IMR-90 (cell line): ENCODE results near the gene STUB1. TPM values are rescaled to one million over a fixed set of nuclear protein-coding genes. Genes with fewer than 3 reads are reported as not detected.

Experiments
- ATAC-seq: fragments of 200-7000 bp; cut with Tn5 transposase; 2 replicates; pipeline ENCODE4 v1.9.1; 2020; ENCODE audit warnings: low read depth, mild to moderate bottlenecking, moderate library complexity
- BruUV-seq: library from RNA; stranded (reverse); fragments of 400-500 nt; replicated peaks from 2 replicates; lab custom pipeline; 2021; lab: Mats Ljungman, UMichigan
- CTCF ChIA-PET: fragments of 300-600 bp; formaldehyde crosslinking; extraction: SDS; loops from one replicate; lab custom pipeline; 2021; ENCODE audit warnings: antibody characterized with exemption; lab: Yijun Ruan, JAX
- POLR2A ChIA-PET: fragments of 300-600 bp; sonication (Branson Sonifier 250); formaldehyde crosslinking; loops from one replicate; lab custom pipeline; 2022; ENCODE audit warnings: antibody characterized with exemption; ENCODE audit not compliant: unreplicated experiment; lab: Charles Lee
- DNase-seq: peaks from one replicate; pipeline ENCODE4 v3.0.0; 2013
- H2AFZ ChIP-seq: replicated peaks from 2 replicates; pipeline ENCODE3; 2013; ENCODE audit warnings: low read length, mild to moderate bottlenecking; ENCODE audit not compliant: poor library complexity
- H2AK5ac ChIP-seq: 2 replicates; pipeline ENCODE4 v1.6.1; 2013; ENCODE audit warnings: low read depth, low read length, inconsistent platforms
- H2AK9ac ChIP-seq: replicated peaks from 2 replicates; pipeline ENCODE3; 2013; ENCODE audit warnings: mild to moderate bottlenecking, low read depth, low read length, moderate library complexity; ENCODE audit not compliant: poor library complexity
- H2BK120ac ChIP-seq: 2 replicates; pipeline ENCODE4 v1.6.1; 2013; ENCODE audit warnings: low read depth, low read length, inconsistent platforms
- H2BK15ac ChIP-seq: 3 replicates; pipeline ENCODE4 v1.6.1; 2013; ENCODE audit warnings: low read depth, low read length, inconsistent platforms
- H2BK20ac ChIP-seq: 2 replicates; pipeline ENCODE4 v1.6.1; 2013; ENCODE audit warnings: low read depth, mild to moderate bottlenecking, inconsistent platforms, low read length, moderate library complexity
- H2BK5ac ChIP-seq: 2 replicates; pipeline ENCODE4 v1.6.1; 2013; ENCODE audit warnings: mild to moderate bottlenecking, low read depth, low read length, inconsistent platforms; ENCODE audit not compliant: poor library complexity, severe bottlenecking
- H3K14ac ChIP-seq: replicated peaks from 2 replicates; pipeline ENCODE4 v1.6.1; 2013; ENCODE audit warnings: low read depth, low read length, inconsistent platforms
- H3K18ac ChIP-seq: 2 replicates; pipeline ENCODE4 v1.6.1; 2013; ENCODE audit warnings: low read depth, low read length, control low read depth
- H3K23ac ChIP-seq: 2 replicates; pipeline ENCODE4 v1.6.1; 2013; ENCODE audit warnings: low read depth, low read length, inconsistent platforms
- H3K27ac ChIP-seq: 2 replicates; pipeline ENCODE4 v1.5.1; 2013; ENCODE audit warnings: mild to moderate bottlenecking, control low read depth, low read length; ENCODE audit not compliant: insufficient read depth
- H3K27me3 ChIP-seq: 2 replicates; pipeline ENCODE4 v1.6.1; 2013; ENCODE audit warnings: low read length; ENCODE audit not compliant: control insufficient read depth, insufficient read depth
- H3K36me3 ChIP-seq: 2 replicates; pipeline ENCODE4 v1.6.1; 2013; ENCODE audit warnings: low read length, mixed read lengths; ENCODE audit not compliant: control insufficient read depth, insufficient read depth
- H3K4ac ChIP-seq: 2 replicates; pipeline ENCODE4 v1.6.1; 2013; ENCODE audit warnings: low read depth, low read length, inconsistent platforms
- H3K4me1 ChIP-seq: 2 replicates; pipeline ENCODE4 v1.6.1; 2013; ENCODE audit warnings: low read length, mixed read lengths; ENCODE audit not compliant: control insufficient read depth, insufficient read depth
- H3K4me2 ChIP-seq: 2 replicates; pipeline ENCODE4 v1.6.1; 2013; ENCODE audit warnings: low read depth, mild to moderate bottlenecking, control low read depth, low read length, moderate library complexity
- H3K4me3 ChIP-seq: 2 replicates; pipeline ENCODE4 v1.5.1; 2013; ENCODE audit warnings: low read depth, mild to moderate bottlenecking, control low read depth, low read length, moderate library complexity; ENCODE audit not compliant: insufficient read depth
- H3K56ac ChIP-seq: 2 replicates; pipeline ENCODE4 v1.6.1; 2013; ENCODE audit warnings: low read length, inconsistent platforms; ENCODE audit not compliant: insufficient read depth; ENCODE audit errors: extremely low read depth
- H3K79me1 ChIP-seq, 2 experiments: 2 replicates each; pipeline ENCODE4 v1.6.1; 2013; ENCODE audit warnings: low read length in 2 of 2, inconsistent platforms in 1 of 2, low read depth in 1 of 2
- H3K9ac ChIP-seq: 2 replicates; pipeline ENCODE4 v1.6.1; 2013; ENCODE audit warnings: low read depth, low read length, control low read depth
- H3K9me1 ChIP-seq: 2 replicates; pipeline ENCODE4 v1.6.1; 2013; ENCODE audit warnings: low read length, inconsistent platforms; ENCODE audit not compliant: insufficient read depth
- H3K9me3 ChIP-seq: 2 replicates; pipeline ENCODE4 v1.6.1; 2013; ENCODE audit warnings: low read length; ENCODE audit not compliant: control insufficient read depth, insufficient read depth
- H4K20me1 ChIP-seq: 2 replicates; pipeline ENCODE4 v1.6.1; 2013; ENCODE audit warnings: low read length, inconsistent platforms; ENCODE audit not compliant: insufficient read depth
- H4K5ac ChIP-seq: 2 replicates; pipeline ENCODE4 v1.6.1; 2013; ENCODE audit warnings: mild to moderate bottlenecking, low read depth, low read length, control low read depth
- H4K8ac ChIP-seq, 2 experiments: 2 replicates each; pipeline ENCODE4 v1.6.1; 2013; ENCODE audit warnings: low read depth in 2 of 2, low read length in 2 of 2, control low read depth in 1 of 2, inconsistent platforms in 1 of 2
- H4K91ac ChIP-seq: 2 replicates; pipeline ENCODE4 v1.6.1; 2013; ENCODE audit warnings: low read depth, low read length, inconsistent platforms; ENCODE audit not compliant: insufficient read depth
- MAFK ChIP-seq: IDR thresholded peaks from 2 replicates; pipeline ENCODE4 v1.6.1; 2012; ENCODE audit warnings: low read depth, low read length, improper control_type of control experiment
- WGBS, 2 experiments: methylation state at CpG; one replicate each; pipeline versions ENCODE4 v1.1.5 to v1.1.7; 2013; ENCODE audit warnings: missing lambda C conversion rate in 2 of 2; ENCODE audit not compliant: insufficient read length in 1 of 2; ENCODE audit errors: extremely low coverage in 2 of 2; 5-methylcytosine and 5-hydroxymethylcytosine counted together
- dilution Hi-C: fragments of 300-500 bp; cut with HindIII; formaldehyde crosslinking; loops from one replicate; pipeline ENCODE4 v1.14.3; 2018; ENCODE audit warnings: low sequenced_read_pairs; ENCODE audit not compliant: unreplicated experiment
- in situ Hi-C: fragments of 300-500 bp; cut with MboI; formaldehyde crosslinking; loops from 3 replicates; pipeline ENCODE4 v1.14.3; 2019; ENCODE audit warnings: low sequenced_read_pairs, inconsistent platforms, mixed read lengths
- intact Hi-C: fragments of 100-400 bp; cut with micrococcal nuclease; formaldehyde crosslinking; loops from 2 replicates; pipeline ENCODE4 v1.10.0; 2022
- polyA plus RNA-seq, 3 experiments: library from polyadenylated mRNA; depleted of rRNA; stranded (reverse); fragments of >200 nt; gene quantifications; 2 replicates each; pipeline ENCODE4 v1.2.3, GENCODE V29; 2012; ENCODE audit warnings: low replicate concordance in 1 of 3
- total RNA-seq: library from RNA; depleted of rRNA; stranded (reverse); fragments of >200 nt; gene quantifications from 2 replicates; pipeline ENCODE4 v1.2.3, GENCODE V29; 2012
- TF ChIP-seq, protein P1 (sequence below): conservative IDR thresholded peaks from 2 replicates; pipeline ENCODE4 v1.5.1; 2012; ENCODE audit warnings: mild to moderate bottlenecking, low read depth, low read length, improper control_type of control experiment

STUB1 gene
- total and polyA plus RNA-seq, 2 of the 4 experiments (the other 2 are of a cell fraction): 183 to 186 TPM

DNA sequence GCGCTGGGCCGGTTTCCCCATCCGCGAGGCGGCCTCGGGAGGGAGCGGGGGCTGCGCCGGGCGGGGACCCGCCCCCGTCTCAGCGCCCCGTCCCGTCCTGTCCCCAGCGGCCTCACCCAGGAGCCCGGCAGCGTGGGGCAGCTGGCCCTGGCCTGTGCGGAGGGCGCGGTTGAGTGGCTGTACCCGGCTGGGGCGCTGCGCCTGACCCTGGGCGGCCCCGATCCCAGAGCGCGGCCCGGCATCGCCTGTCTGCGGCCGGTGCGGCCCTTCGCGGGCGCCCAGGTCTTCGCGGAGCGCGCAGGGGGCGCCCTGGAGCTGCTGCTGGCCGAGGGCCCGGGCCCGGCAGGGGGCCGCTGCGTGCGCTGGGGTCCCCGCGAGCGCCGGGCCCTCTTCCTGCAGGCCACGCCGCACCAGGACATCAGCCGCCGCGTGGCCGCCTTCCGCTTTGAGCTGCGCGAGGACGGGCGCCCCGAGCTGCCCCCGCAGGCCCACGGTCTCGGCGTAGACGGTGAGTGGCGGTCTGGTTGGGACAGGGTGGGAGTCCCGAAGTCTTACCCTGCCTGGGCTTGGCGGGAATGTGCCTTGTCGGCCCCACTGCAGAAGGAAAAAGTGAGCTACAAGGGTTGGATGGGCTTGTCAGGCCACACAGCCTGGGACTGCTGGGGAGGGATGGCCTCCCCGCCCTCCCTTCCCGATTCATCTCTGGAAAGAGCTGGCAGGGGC, 35.4 kb downstream of the STUB1 start:
- H3K79me1 ChIP-seq: peaks cover 13 to 23% of the 10 kb centered on the region in 2 experiments
- dilution Hi-C loops: no loop called here
- no peak overlapping the region for H2BK20ac ChIP-seq
- H3K27me3 ChIP-seq: no peaks in the 10 kb centered on the region
- 1% methylated on average over 45 of the region's 74 CpGs; no CpG with 5 or more reads in 1 of the 2 experiments for WGBS, 2 experiments
- H4K8ac ChIP-seq: peak overlapping the region in 1 of 2 experiments; percentile 68; a peak in 1 of 4 replicates
- H2BK120ac ChIP-seq: no peak overlapping the region
- intact Hi-C loops: no loop called here
- no peak overlapping the region for H3K14ac ChIP-seq
- no peak overlapping the region for H4K91ac ChIP-seq
- no peak overlapping the region for H2BK5ac ChIP-seq
- DNase-seq (no peak), ATAC-seq (peak; percentile 9)
- peak overlapping the region; percentile 70 for H3K4me3 ChIP-seq
- POLR2A ChIA-PET: no interaction called here
- H3K9ac ChIP-seq: peak overlapping the region; percentile 51; the same call in 1 of the 2 replicates
- H3K27ac ChIP-seq: no peak overlapping the region; the same call in 1 of the 2 replicates
- CTCF ChIA-PET: interaction anchor here (1.6 kb wide), 1 partner anchor 388 kb away, joined by 3 read pairs; no protein-coding TSS in a partner anchor
- peak overlapping the region; percentile 94 for H2AK9ac ChIP-seq
- peak overlapping the region; percentile 90 for H3K4me2 ChIP-seq
- no peaks in the 10 kb centered on the region for H3K9me3 ChIP-seq
- H4K20me1 ChIP-seq: peaks cover 7% of the 10 kb centered on the region
- no peaks in the 10 kb centered on the region for H3K9me1 ChIP-seq
- H4K5ac ChIP-seq: no peak overlapping the region
- no peak overlapping the region for H3K18ac ChIP-seq
- in situ Hi-C loops: loop anchor here (25.0 kb wide), 1 partner anchor 347 kb away; the partner anchor contains the start of gene SSTR5
- H2BK15ac ChIP-seq: no peak overlapping the region
- H3K4me1 ChIP-seq: peaks cover 15% of the 10 kb centered on the region
- H3K23ac ChIP-seq: peak overlapping the region; percentile 31; the same call in 1 of the 2 replicates
- no peak overlapping the region for H3K56ac ChIP-seq
- BruUV-seq: no TSS peak
- peak overlapping the region; percentile 0; the same call in 1 of the 2 replicates for H2AK5ac ChIP-seq
- no peak for TF ChIP-seq MAFK
- TF ChIP-seq, protein P1, sequence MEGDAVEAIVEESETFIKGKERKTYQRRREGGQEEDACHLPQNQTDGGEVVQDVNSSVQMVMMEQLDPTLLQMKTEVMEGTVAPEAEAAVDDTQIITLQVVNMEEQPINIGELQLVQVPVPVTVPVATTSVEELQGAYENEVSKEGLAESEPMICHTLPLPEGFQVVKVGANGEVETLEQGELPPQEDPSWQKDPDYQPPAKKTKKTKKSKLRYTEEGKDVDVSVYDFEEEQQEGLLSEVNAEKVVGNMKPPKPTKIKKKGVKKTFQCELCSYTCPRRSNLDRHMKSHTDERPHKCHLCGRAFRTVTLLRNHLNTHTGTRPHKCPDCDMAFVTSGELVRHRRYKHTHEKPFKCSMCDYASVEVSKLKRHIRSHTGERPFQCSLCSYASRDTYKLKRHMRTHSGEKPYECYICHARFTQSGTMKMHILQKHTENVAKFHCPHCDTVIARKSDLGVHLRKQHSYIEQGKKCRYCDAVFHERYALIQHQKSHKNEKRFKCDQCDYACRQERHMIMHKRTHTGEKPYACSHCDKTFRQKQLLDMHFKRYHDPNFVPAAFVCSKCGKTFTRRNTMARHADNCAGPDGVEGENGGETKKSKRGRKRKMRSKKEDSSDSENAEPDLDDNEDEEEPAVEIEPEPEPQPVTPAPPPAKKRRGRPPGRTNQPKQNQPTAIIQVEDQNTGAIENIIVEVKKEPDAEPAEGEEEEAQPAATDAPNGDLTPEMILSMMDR: peak; percentile 38
- peak overlapping the region; percentile 77 for H2AFZ ChIP-seq
- no peaks in the 10 kb centered on the region for H3K36me3 ChIP-seq
- H3K4ac ChIP-seq: 0 out of 2 replicates have a peak overlapping the region, but pooled peaks have one; percentile 52
